Measurements from ENCODE around the gene NOTO. TPM values are rescaled to one million over a fixed set of nuclear protein-coding genes. Genes with fewer than 3 reads are reported as not detected.

Gene NOTO
- total and polyA plus RNA-seq, 2 donors from 2014 or later = not detected

DNA sequence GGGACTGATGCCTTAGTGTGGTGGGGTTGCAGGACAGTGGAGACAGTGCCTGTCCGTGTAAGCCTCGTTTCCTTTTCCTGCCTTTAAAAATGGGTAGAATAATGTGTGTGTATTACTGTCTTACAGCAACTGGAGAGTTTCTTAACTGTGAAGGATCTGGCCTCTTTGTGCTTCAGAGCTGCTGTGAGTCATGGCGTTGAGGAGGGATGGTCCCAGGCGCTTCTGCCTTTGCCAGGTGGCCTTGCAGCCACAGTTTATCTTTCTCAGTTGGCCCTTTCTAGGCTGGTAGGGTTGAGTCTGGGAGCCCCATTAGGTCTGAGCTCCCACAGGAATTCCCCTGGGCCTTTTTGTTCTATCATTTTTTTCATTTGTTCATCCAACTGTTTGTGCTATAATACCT, 21.4 kb downstream of the NOTO start:
- no peak for DNase-seq
- H3K36me3 ChIP-seq (ENCODE audit: control insufficient read depth in 2 of 3, insufficient read depth in 3 of 3, low read length in 3 of 3) = peaks cover 0 to 34% (median 24%) of the 10 kb centered on the region in 3 donors
- no peaks in the 10 kb centered on the region for H3K9me3 ChIP-seq (ENCODE audit: control insufficient read depth in 2 of 3, insufficient read depth in 1 of 3, low read length in 3 of 3)

DNA sequence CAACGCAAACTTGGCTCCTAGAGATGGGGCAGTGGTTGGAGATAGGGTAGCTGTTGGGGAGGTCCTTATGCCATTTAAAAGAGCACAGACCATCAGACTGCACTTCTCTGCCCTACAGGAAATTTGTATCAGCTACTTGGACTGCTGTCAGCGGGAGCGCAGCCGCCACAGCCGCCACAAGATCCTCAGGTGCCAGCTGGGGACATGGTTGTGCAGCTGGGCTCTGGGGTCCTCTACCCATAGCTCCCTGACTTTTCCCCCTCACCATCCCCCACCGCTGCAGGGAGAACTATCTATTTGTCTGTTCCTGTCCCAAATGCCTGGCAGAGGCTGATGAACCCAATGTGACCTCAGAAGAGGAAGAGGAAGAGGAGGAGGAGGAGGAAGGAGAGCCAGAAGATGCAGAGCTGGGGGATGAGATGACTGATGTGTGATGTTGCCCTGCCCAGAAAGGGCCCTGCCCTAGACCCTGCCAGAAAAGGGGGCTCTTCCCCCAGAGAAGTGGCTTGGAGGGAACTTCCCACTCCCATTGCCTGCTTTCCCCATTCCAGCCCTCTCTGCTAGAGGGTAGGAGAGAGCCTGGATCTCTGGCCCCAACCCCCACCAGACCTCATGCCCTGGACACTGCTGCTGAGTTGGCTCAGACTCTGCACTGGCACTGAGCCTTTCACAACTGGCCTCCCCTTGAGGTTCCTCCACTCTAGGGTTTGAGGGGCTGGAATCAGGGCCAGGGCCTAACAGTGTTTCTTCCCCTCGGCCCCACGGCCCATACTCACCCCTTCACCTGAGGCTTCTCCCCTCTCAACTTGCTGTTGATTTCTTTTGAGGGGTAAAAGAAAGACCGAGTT, 23.4 kb downstream of the NOTO start:
- DNase-seq = no peak
- intact Hi-C loops (cut with DNase I) = no loop called here

More for the DNA sequence above, 21.4 kb downstream of the NOTO start:
- no peak overlapping the region for H3K4me3 ChIP-seq (ENCODE audit: low read length in 3 of 3)
- no peak for FAIRE-seq
- H3K9ac ChIP-seq (ENCODE audit: low read length in 3 of 3) = no peak overlapping the region
- TF ChIP-seq, protein P1, sequence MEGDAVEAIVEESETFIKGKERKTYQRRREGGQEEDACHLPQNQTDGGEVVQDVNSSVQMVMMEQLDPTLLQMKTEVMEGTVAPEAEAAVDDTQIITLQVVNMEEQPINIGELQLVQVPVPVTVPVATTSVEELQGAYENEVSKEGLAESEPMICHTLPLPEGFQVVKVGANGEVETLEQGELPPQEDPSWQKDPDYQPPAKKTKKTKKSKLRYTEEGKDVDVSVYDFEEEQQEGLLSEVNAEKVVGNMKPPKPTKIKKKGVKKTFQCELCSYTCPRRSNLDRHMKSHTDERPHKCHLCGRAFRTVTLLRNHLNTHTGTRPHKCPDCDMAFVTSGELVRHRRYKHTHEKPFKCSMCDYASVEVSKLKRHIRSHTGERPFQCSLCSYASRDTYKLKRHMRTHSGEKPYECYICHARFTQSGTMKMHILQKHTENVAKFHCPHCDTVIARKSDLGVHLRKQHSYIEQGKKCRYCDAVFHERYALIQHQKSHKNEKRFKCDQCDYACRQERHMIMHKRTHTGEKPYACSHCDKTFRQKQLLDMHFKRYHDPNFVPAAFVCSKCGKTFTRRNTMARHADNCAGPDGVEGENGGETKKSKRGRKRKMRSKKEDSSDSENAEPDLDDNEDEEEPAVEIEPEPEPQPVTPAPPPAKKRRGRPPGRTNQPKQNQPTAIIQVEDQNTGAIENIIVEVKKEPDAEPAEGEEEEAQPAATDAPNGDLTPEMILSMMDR (IDR thresholded peaks at IDR 0.05; ENCODE audit: borderline replicate concordance, extremely low read depth, insufficient read depth) = no peak
- H3K27me3 ChIP-seq (ENCODE audit: control insufficient read depth, insufficient read depth, low read length) = no peaks in the 10 kb centered on the region
- no peak overlapping the region for H3K27ac ChIP-seq (ENCODE audit: low read depth in 2 of 2, low read length in 2 of 2)
- intact Hi-C loops (cut with DNase I) = no loop called here
- H3K4me1 ChIP-seq (ENCODE audit: control insufficient read depth in 2 of 3, insufficient read depth in 2 of 3, low read depth in 1 of 3, low read length in 3 of 3) = no peaks in the 10 kb centered on the region

DNA sequence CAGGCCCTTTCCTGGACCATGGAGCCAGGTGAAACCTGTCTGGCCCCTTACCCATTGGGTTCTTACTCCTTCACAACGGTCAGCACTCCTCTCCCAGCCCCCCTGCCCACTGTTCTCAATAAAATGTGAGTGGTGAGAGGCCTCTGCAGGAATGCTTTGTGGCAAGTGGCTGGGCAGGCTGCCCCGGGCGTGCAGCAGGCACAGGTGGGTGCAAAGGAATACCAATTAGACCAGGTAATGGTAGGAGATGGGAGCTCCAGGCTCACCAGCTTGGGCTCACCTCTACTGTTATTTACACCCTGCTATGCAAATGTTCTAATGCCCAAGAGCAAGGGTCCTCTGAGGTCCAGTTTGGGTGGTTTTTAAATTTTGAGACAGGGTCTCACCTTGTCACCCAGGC, 24.7 kb downstream of the NOTO start:
- Histone ChIP-seq H3K9me3 (ENCODE audit: control insufficient read depth in 2 of 3, insufficient read depth in 1 of 3, low read length in 3 of 3) (no peaks in the 10 kb centered on the region), H3K4me3 (ENCODE audit: low read length in 3 of 3) (no peak overlapping the region), H3K27me3 (ENCODE audit: control insufficient read depth, insufficient read depth, low read length) (no peaks in the 10 kb centered on the region), H3K4me1 (ENCODE audit: control insufficient read depth in 2 of 3, insufficient read depth in 2 of 3, low read depth in 1 of 3, low read length in 3 of 3) (no peaks in the 10 kb centered on the region), H3K9ac (ENCODE audit: low read length in 3 of 3) (no peak overlapping the region), H3K27ac (ENCODE audit: low read depth in 2 of 2, low read length in 2 of 2) (no peak overlapping the region), H3K36me3 (ENCODE audit: control insufficient read depth in 2 of 3, insufficient read depth in 3 of 3, low read length in 3 of 3) (peaks cover 0 to 44% (median 16%) of the 10 kb centered on the region in 3 donors)
- DNase-seq = no peak
- TF ChIP-seq, protein P1 (IDR thresholded peaks at IDR 0.05; ENCODE audit: borderline replicate concordance, extremely low read depth, insufficient read depth) = no peak
- intact Hi-C loops (cut with DNase I) = no loop called here
- FAIRE-seq = no peak

More for the DNA sequence above, 23.4 kb downstream of the NOTO start:
- TF ChIP-seq, protein P1 (IDR thresholded peaks at IDR 0.05; ENCODE audit: borderline replicate concordance, extremely low read depth, insufficient read depth) = no peak
- Histone ChIP-seq H3K9me3 (ENCODE audit: control insufficient read depth in 2 of 3, insufficient read depth in 1 of 3, low read length in 3 of 3) (no peaks in the 10 kb centered on the region), H3K27me3 (ENCODE audit: control insufficient read depth, insufficient read depth, low read length) (no peaks in the 10 kb centered on the region), H3K4me1 (ENCODE audit: control insufficient read depth in 2 of 3, insufficient read depth in 2 of 3, low read depth in 1 of 3, low read length in 3 of 3) (no peaks in the 10 kb centered on the region), H3K27ac (ENCODE audit: low read depth in 2 of 2, low read length in 2 of 2) (no peak overlapping the region), H3K36me3 (ENCODE audit: control insufficient read depth in 2 of 3, insufficient read depth in 3 of 3, low read length in 3 of 3) (peaks cover 0 to 44% (median 21%) of the 10 kb centered on the region in 3 donors), H3K9ac (ENCODE audit: low read length in 3 of 3) (no peak overlapping the region), H3K4me3 (ENCODE audit: low read length in 3 of 3) (no peak overlapping the region)
- no peak for FAIRE-seq

All from kidney (tissue), 14 donors.